NOMO-1 treated with dmso at 0.1 percent for 144 hours (cell line): ENCODE results near the gene TBC1D22A.
"Not testable (repeated sequence)": the region's sequence is repeated elsewhere in the genome, so short reads cannot be mapped to it uniquely, and the experiment has no call there.

Experiments
- DNase-seq: peaks from one replicate; lab custom pipeline; 2025; ENCODE audit not compliant: unreplicated experiment; lab: John Stamatoyannopoulos, UW

Gene TBC1D22A

GRCh38 chr22:47160781-47161520 lies 398.5 kb downstream of the TBC1D22A start:
- DNase-seq: no peak

- DNase-seq: no peak
Observed at GRCh38 chr22:47161631-47162030, 399.2 kb downstream of the TBC1D22A start.

GRCh38 chr22:47162865-47163264 lies 400.4 kb downstream of the TBC1D22A start:
- no peak for DNase-seq

- DNase-seq: no peak
Observed at GRCh38 chr22:47163481-47163855, 401.0 kb downstream of the TBC1D22A start.

- DNase-seq: no peak
Observed at GRCh38 chr22:47163856-47164513, 401.5 kb downstream of the TBC1D22A start.

- DNase-seq: no peak
Observed at GRCh38 chr22:47164514-47165337, 402.3 kb downstream of the TBC1D22A start.

- DNase-seq: no peak
Observed at GRCh38 chr22:47165338-47166032, 403.0 kb downstream of the TBC1D22A start.

GRCh38 chr22:47166033-47166404 lies 403.6 kb downstream of the TBC1D22A start:
- no peak for DNase-seq

- no peak for DNase-seq
Observed at GRCh38 chr22:47166446-47167016, 404.1 kb downstream of the TBC1D22A start.

GRCh38 chr22:47167056-47167455 lies 404.6 kb downstream of the TBC1D22A start:
- no peak for DNase-seq

- not testable (repeated sequence) for DNase-seq
Observed at GRCh38 chr22:47167921-47168320, 405.5 kb downstream of the TBC1D22A start.

GRCh38 chr22:47168441-47168840 lies 406.0 kb downstream of the TBC1D22A start:
- no peak for DNase-seq

GRCh38 chr22:47168900-47169800 lies 406.7 kb downstream of the TBC1D22A start:
- DNase-seq: no peak

GRCh38 chr22:47169801-47170140 lies 407.3 kb downstream of the TBC1D22A start:
- no peak for DNase-seq

GRCh38 chr22:47170511-47171440 lies 408.3 kb downstream of the TBC1D22A start:
- not testable (repeated sequence) for DNase-seq

- DNase-seq: no peak
Observed at GRCh38 chr22:47171441-47172221, 409.2 kb downstream of the TBC1D22A start.

- DNase-seq: no peak
Observed at GRCh38 chr22:47172771-47173534, 410.5 kb downstream of the TBC1D22A start.
